Measurements from ENCODE around the gene TAF1C. TPM values are rescaled to one million over a fixed set of nuclear protein-coding genes. Genes with fewer than 3 reads are reported as not detected.

The TAF1C gene
- total and polyA plus RNA-seq, 9 of the 15 experiments (the other 6 are each of a cell fraction or from before 2014, with no cell fraction given), result 1.5 to 74.8 (median 21.0) TPM

- TF ChIP-seq AFF1 (IDR thresholded peaks at IDR 0.05; ENCODE audit: low read depth in 1 of 2, partially characterized antibody in 2 of 2) (peak in 1 of 2 experiments; percentile 36), CHD1 (IDR thresholded peaks at IDR 0.05; ENCODE audit: low read length) (peak; percentile 30), HDAC1 (IDR thresholded peaks at IDR 0.05) (peak in 1 of 2 experiments; percentile 55; a peak in 1 of 4 replicates), TFAP4 (CRISPR knock-in tag; IDR thresholded peaks at IDR 0.05; ENCODE audit: borderline replicate concordance) (peak; percentile 30; the same call in 1 of the 2 replicates), NR1H2 (CRISPR knock-in tag; IDR thresholded peaks at IDR 0.05) (peak; percentile 63; the same call in 1 of the 2 replicates), MYC (IDR thresholded peaks at IDR 0.05; ENCODE audit: low read depth, low read length) (no peak), MYC (CRISPR knock-in tag; IDR thresholded peaks at IDR 0.05; ENCODE audit: borderline replicate concordance, low read depth) (0 out of 2 replicates have a peak, but pooled peaks have one; percentile 42), UBTF (IDR thresholded peaks at IDR 0.05; ENCODE audit: borderline replicate concordance in 1 of 2, low read depth in 2 of 2, low read length in 2 of 2) (peak in 1 of 2 experiments; percentile 50; a peak in 1 of 4 replicates), EP400 (IDR thresholded peaks at IDR 0.05) (0 out of 2 replicates have a peak, but pooled peaks have one; percentile 26), RHOXF2B (CRISPR knock-in tag; conservative IDR thresholded peaks at IDR 0.05) (0 out of 2 replicates have a peak, but pooled peaks have one; percentile 47), SMAD4 (CRISPR knock-in tag; conservative IDR thresholded peaks at IDR 0.05) (0 out of 2 replicates have a peak, but pooled peaks have one; percentile 15)
These were observed 42.5 kb downstream of the TAF1C start (continued) for GRCh38 chr16:84144209-84144858.
